ENCODE measurements around the gene LILRB3.
A peak's percentile ranks its signal among the peaks of the same experiment; 100 is the strongest.
"Not testable (repeated sequence)": the region's sequence is repeated elsewhere in the genome, so short reads cannot be mapped to it uniquely, and the experiment has no call there.

Gene LILRB3

GRCh38 chr19:54222474-54223276 is at the start of gene LILRB3:
Gene LILRB3, minus strand, starts transcription at chr19:54223007. Its CDS starts 31 bp downstream, at chr19:54222976.
- DNase-seq (ENCODE audit: low read depth in 2 of 3, low spot score in 1 of 3), result not testable (repeated sequence)

GRCh38 chr19:54272181-54272580 is 49.4 kb upstream of the LILRB3 start:
- not testable (repeated sequence) for DNase-seq (ENCODE audit: low read depth in 2 of 3, low spot score in 1 of 3)

GRCh38 chr19:54271587-54271986 is 48.8 kb upstream of the LILRB3 start:
- not testable (repeated sequence) for DNase-seq (ENCODE audit: low read depth in 2 of 3, low spot score in 1 of 3)

DNA sequence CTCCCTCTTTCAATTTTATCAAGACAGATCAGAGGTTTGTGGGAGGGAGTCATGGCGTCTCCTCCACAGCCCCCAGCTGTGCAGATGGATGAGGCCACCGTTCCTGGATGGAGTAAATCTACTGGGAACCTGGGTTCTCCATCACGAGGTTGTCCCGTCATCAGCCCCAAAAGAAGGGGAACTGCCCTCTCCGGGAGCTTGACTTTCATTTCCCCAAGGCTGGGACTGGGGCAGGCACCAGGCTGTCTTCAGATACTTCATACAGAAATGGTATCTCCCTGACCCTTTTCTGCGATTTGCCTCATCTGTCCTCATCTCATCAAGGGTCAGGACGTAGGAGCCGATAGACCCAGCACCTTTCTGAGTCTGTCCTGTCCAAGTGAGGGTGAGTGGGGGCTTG is 48.3 kb upstream of the LILRB3 start:
- DNase-seq (ENCODE audit: low read depth in 2 of 3, low spot score in 1 of 3), result no peak

GRCh38 chr19:54268936-54269335 is 46.1 kb upstream of the LILRB3 start:
- no peak for DNase-seq (ENCODE audit: low read depth in 2 of 3, low spot score in 1 of 3)

DNA sequence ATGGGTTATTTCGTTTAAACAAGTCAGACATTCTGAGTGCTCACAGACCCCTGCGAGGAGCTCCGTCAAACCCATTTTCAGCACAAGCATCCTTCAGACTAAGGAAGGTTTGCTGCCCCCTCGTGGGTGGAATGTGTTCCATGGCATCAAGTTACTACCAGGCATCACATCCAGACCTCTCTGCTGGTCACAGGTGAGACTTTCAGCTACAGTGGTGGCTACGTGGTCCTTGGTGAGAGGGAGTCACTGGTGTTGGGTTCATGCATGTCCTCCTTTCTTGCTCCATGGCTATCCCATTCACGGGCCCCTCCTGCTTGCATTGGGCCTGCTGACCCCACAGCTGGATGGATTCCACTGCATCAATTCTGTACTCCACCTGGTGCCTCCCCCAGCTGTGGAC is 43.3 kb upstream of the LILRB3 start:
- peak; percentile 56 to 74 (median 72) for DNase-seq (ENCODE audit: low read depth in 2 of 3, low spot score in 1 of 3)

DNA sequence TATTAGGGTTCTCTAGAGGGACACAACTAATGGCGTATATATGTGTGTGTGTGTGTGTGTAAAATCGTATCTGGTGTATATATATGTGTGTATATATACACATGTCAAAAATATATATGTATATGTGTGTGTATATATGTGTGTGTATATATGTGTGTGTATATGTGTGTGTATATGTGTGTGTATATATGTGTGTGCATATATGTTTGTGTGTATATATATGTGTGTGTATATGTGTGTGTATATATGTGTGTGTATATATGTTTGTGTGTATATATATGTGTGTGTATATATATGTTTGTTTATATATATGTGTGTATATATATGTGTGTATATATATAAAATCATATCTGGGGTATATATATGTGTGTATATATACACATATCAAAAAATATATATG is 39.7 kb upstream of the LILRB3 start:
- DNase-seq (ENCODE audit: low read depth in 2 of 3, low spot score in 1 of 3), result no peak

GRCh38 chr19:54262066-54262465 is 39.3 kb upstream of the LILRB3 start:
- no peak for DNase-seq (ENCODE audit: low read depth in 2 of 3, low spot score in 1 of 3)

DNA sequence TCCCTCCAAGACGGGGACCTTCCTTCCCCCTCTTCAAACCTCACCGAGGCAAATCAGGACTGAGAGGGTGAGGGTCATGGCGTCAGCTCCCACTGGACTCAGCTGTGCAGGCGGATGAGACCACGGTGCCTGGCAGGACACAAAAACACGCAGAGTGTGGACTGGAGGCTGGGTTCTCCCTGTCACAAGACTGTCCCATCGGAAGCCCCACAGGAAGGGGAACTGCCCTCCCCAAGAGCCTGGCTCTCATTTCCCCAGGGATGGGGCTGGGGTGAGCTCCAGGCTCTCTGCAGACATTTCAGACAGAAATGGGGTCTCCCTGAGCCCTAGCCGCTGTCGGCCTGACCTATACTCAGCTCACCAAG is 34.3 kb upstream of the LILRB3 start, which contains the start of gene LILRB5:
TSS of gene LILRB5 (minus strand) at position 158 of the 365 bp plus-strand sequence. CDS start at position 78, 80 bp downstream.
- DNase-seq (ENCODE audit: low read depth in 2 of 3, low spot score in 1 of 3), result no peak

GRCh38 chr19:54256250-54257115 is 33.7 kb upstream of the LILRB3 start:
- DNase-seq (ENCODE audit: low read depth in 2 of 3, low spot score in 1 of 3), result no peak

GRCh38 chr19:54255105-54255775 is 32.4 kb upstream of the LILRB3 start:
- DNase-seq (ENCODE audit: low read depth in 2 of 3, low spot score in 1 of 3), result no peak

- DNase-seq (ENCODE audit: low read depth in 2 of 3, low spot score in 1 of 3), result no peak
Measured at GRCh38 chr19:54254195-54254906, 31.5 kb upstream of the LILRB3 start.

DNA sequence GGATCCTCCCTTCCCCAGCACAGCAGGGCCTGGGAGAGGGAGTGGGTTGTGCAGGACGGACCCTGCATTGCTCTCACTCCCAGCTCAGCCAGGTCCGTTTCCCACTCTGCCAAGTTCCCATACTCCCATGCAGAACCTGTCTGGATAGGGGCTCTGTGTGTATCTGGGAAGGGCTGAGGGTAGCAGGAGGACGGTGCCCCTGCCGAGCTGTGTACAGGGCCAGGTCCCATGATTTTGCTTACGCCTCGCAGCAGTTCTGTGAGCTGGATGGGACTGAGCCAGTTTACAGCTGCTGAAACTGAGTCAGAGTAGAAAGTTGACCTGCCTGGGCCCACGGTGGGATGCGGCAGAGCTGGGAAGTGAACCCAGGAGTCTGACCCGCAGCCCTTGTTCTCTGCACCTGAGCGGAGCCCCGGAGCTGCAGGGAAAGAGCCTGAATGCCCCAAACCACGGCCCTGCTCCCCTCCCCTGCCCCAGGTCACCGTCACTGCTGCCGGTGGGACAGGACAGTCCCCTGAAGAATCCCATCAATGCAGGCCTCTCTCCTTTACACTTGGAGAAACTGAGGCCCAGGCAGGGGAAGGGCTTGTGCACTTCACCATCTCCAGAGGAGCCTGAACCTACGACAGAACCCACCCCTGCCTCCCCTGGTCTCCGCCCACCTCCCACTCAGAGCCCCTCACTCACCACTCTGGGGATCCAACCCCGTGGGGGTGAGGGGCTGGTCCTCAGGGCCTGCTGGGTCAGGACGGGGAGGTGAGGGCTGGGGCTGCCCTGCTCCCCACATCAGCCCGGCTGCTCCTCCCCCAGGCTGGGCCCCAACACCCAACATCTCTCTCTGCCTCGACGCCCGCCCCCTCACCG is 30.8 kb upstream of the LILRB3 start:
- no peak for DNase-seq (ENCODE audit: low read depth in 2 of 3, low spot score in 1 of 3)

DNA sequence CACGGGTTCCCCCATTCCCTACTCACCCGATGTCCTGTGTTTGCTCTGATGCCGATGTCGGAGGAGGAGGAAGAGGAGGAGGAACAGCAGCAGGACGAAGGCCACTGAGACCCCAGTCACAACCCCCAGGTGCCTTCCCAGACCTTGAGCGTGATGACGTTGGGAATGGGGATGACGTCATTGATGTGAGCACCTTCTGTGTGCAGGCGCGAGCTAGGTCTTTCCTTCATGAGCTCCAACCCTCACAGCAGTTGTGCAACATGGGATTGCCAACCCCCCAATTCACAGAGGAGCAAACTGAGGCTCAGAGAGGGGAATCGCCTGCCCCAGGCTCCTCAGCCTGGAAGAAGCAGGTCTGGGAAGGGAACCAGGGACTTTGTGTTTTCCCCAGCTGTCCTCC is 30.0 kb upstream of the LILRB3 start:
- DNase-seq (ENCODE audit: low read depth in 2 of 3, low spot score in 1 of 3), result no peak

DNA sequence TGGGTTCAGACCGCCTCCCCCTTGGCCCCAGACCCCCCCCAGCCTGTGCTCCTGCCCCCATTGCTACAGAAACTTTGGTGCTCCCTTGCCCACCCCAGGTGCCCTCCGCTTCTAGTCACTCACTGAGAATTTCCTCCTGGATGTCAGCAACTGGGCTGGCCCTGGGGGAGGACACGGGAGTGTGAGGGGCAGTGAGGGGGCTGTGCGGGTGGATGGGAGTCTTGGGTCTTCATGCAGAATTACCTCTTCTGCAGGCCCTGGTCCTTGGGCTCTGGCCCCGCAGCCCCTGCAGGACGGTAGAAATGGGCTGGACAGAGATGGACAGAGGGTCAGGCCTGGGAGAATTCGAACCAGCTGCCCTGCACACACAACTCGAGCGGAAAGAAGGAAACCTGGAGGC is 29.4 kb upstream of the LILRB3 start:
- DNase-seq (ENCODE audit: low read depth in 2 of 3, low spot score in 1 of 3), result no peak

DNA sequence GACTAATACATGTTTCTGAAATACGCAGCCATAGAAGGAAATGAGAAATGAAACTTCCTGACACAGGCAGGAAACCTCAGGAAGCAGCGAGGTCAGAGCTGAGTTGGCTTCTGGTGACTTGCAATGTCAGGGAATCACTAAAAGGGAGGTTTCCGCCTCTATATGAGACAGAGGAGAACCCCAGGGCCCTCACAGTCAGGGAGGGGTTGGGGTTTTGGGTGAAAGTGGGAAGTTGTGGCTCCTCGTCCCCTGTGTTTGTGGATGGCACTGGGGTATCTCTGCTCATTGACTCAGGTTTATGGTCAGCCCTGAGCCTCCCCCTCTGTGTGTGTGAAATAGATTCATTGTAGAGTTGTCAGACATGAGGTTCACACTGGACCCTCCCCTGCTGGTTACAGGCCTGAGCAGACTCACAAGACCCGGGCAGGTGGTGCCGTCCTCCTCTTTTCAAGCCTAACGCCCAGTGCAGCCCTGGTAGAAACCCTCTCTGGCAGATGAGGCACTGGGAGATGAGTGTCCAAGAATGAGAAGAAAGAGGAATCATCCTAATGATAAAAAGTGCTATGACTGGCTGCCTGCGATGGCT is 25.3 kb upstream of the LILRB3 start:
- peak; percentile 26 to 42 (median 35) for DNase-seq (ENCODE audit: low read depth in 2 of 3, low spot score in 1 of 3)

- DNase-seq (ENCODE audit: low read depth in 2 of 3, low spot score in 1 of 3), result no peak
Measured at GRCh38 chr19:54247106-54247930, 24.5 kb upstream of the LILRB3 start.

GRCh38 chr19:54245936-54246335 is 23.1 kb upstream of the LILRB3 start:
- no peak for DNase-seq (ENCODE audit: low read depth in 2 of 3, low spot score in 1 of 3)

DNA sequence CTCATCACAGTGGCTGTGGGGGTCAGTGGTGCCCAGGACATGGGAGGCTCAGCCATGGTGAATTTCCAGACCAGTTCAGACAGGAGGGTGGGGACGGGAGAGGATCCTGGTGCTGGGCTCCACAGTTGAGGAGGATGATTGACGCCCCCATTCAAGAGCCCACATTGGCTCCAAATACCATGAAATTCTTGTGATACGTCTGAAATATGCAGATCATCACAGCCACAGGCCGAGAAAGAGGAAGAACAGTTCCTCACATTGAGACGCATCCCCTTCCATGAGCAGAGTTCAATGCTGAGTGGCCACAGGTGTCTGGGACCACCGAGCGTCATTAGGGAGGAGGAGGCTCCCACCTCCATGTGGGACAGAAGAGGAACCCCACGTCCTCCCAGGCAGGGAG is 21.0 kb upstream of the LILRB3 start:
- DNase-seq (ENCODE audit: low read depth in 2 of 3, low spot score in 1 of 3), result not testable (repeated sequence)

All from stimulated activated CD4-positive, alpha-beta T cell treated with anti-CD3 and anti-CD28 coated beads, Interleukin-12 subunit alpha, Interleukin-12 subunit beta, amount 100 ng/mL, for 48 hours (primary cell).